B cell (primary cell): ENCODE results near the gene ZP1. TPM values are rescaled to one million over a fixed set of nuclear protein-coding genes. Genes with fewer than 3 reads are reported as not detected.

Experiments
- ATAC-seq: fragments of 200-7000 bp; cut with Tn5 transposase; one replicate; pipeline ENCODE4 v1.10.0; 2021; ENCODE audit warnings: low read depth, mild to moderate bottlenecking, moderate number of reproducible peaks, moderate library complexity
- CTCF ChIA-PET: fragments of 350-600 bp; sonication (Branson Sonifier 250); formaldehyde crosslinking; loops from one replicate; lab custom pipeline; 2021; ENCODE audit warnings: antibody characterized with exemption, inconsistent platforms; lab: Charles Lee
- POLR2A ChIA-PET: fragments of 350-600 bp; sonication (Branson Sonifier 250); formaldehyde crosslinking; loops from one replicate; lab custom pipeline; 2021; ENCODE audit warnings: antibody characterized with exemption; lab: Charles Lee
- DNase-seq: peaks from one replicate; pipeline ENCODE4 v3.0.0; 2013
- H2AFZ ChIP-seq: 2 replicates; pipeline ENCODE4 v1.6.1; 2012; ENCODE audit warnings: mild to moderate bottlenecking, low read depth, low read length; ENCODE audit not compliant: insufficient read depth, poor library complexity, severe bottlenecking
- H3K27ac ChIP-seq, 2 donors: 1 replicate in 1 of 2; 2 replicates in 1 of 2; pipeline ENCODE4 v1.5.1; 2012 to 2013; ENCODE audit warnings: low read length in 2 of 2, mild to moderate bottlenecking in 2 of 2, moderate library complexity in 1 of 2
- H3K27me3 ChIP-seq, 4 experiments: fragments of 200-600 bp in 1 of 4; sonication (generic) in 1 of 4; replicated peaks in 1 of 4; 1 replicate in 2 of 4; 2 replicates in 2 of 4; pipeline versions ENCODE4 v1.6.1 to v1.7.0; 2013 to 2016; ENCODE audit warnings: low read length in 3 of 4, mild to moderate bottlenecking in 2 of 4, mixed read lengths in 1 of 4, moderate library complexity in 1 of 4; ENCODE audit not compliant: insufficient read depth in 4 of 4, control insufficient read depth in 3 of 4; ENCODE audit errors: control extremely low read depth in 1 of 4
- H3K36me3 ChIP-seq, 2 experiments: replicated peaks in 1 of 2; 1 replicate in 1 of 2; 2 replicates in 1 of 2; pipeline versions ENCODE4 v1.6.1 to v1.7.1; 2013; ENCODE audit warnings: low read length in 1 of 2; ENCODE audit not compliant: insufficient read depth in 2 of 2, control insufficient read depth in 1 of 2; ENCODE audit errors: control extremely low read depth in 1 of 2, extremely low read depth in 1 of 2
- H3K4me1 ChIP-seq, 2 donors: fragments of 200-600 bp in 1 of 2; sonication (generic) in 1 of 2; 1 replicate in 1 of 2; 2 replicates in 1 of 2; pipeline versions ENCODE4 v1.5.1 to v1.6.1; 2013 to 2017; ENCODE audit warnings: low read length in 2 of 2; ENCODE audit not compliant: control insufficient read depth in 2 of 2, insufficient read depth in 2 of 2
- H3K4me2 ChIP-seq: replicated peaks from 2 replicates; pipeline ENCODE3; 2012; ENCODE audit warnings: mild to moderate bottlenecking, low read depth, low read length; ENCODE audit not compliant: poor library complexity, severe bottlenecking
- H3K4me3 ChIP-seq, 5 experiments: fragments of 200-600 bp in 1 of 5; sonication (generic) in 1 of 5; 1 replicate in 3 of 5; 2 replicates in 2 of 5; pipeline versions ENCODE4 v1.5.1 to v1.7.0; 2011 to 2016; ENCODE audit warnings: low read length in 4 of 5, mild to moderate bottlenecking in 4 of 5, low read depth in 2 of 5, control low read depth in 1 of 5, moderate library complexity in 1 of 5; ENCODE audit not compliant: insufficient read depth in 1 of 5; ENCODE audit errors: control extremely low read depth in 1 of 5, extremely low read depth in 1 of 5
- H3K79me2 ChIP-seq: fragments of 200-600 bp; sonication (generic); one replicate; pipeline ENCODE4 v1.6.0; 2016; ENCODE audit warnings: low read length; ENCODE audit not compliant: control insufficient read depth, insufficient read depth
- H3K9ac ChIP-seq: fragments of 200-600 bp; sonication (generic); 2 replicates; pipeline ENCODE4 v1.6.1; 2017; ENCODE audit warnings: mild to moderate bottlenecking, low read length, moderate library complexity
- H3K9me3 ChIP-seq, 3 donors: one replicate each; pipeline versions ENCODE4 v1.6.1 to v1.7.1; 2013; ENCODE audit warnings: low read length in 2 of 3; ENCODE audit not compliant: control insufficient read depth in 2 of 3, insufficient read depth in 1 of 3; ENCODE audit errors: control extremely low read depth in 1 of 3
- H4K20me1 ChIP-seq: 2 replicates; pipeline ENCODE4 v1.6.0; 2012; ENCODE audit warnings: mild to moderate bottlenecking, low read length; ENCODE audit not compliant: insufficient read depth, control insufficient read depth, poor library complexity, severe bottlenecking
- H3K27ac Mint-ChIP-seq: one replicate; pipeline ENCODE4 v1.8.0; 2021; ENCODE audit warnings: mixed read lengths
- H3K27me3 Mint-ChIP-seq: one replicate; pipeline ENCODE4 v1.8.0; 2021; ENCODE audit warnings: mixed read lengths
- H3K4me1 Mint-ChIP-seq: one replicate; pipeline ENCODE4 v1.8.0; 2021; ENCODE audit warnings: mixed read lengths
- H3K4me3 Mint-ChIP-seq: one replicate; pipeline ENCODE4 v1.8.0; 2021; ENCODE audit warnings: mixed read lengths
- H3K9me3 Mint-ChIP-seq: one replicate; pipeline ENCODE4 v1.8.0; 2022; ENCODE audit warnings: mixed read lengths; ENCODE audit not compliant: insufficient read depth
- CTCF ChIP-seq: fragments of 200-600 bp; IDR thresholded peaks from one replicate; pipeline ENCODE4 v1.8.0; 2022; ENCODE audit warnings: antibody characterized with exemption, mild to moderate bottlenecking
- EZH2 ChIP-seq: IDR thresholded peaks from 2 replicates; pipeline ENCODE4 v1.6.1; 2012; ENCODE audit warnings: borderline replicate concordance, low read depth, mild to moderate bottlenecking, moderate library complexity, low read length; ENCODE audit not compliant: insufficient read depth, poor library complexity, severe bottlenecking
- WGBS: methylation state at CpG from one replicate; pipeline ENCODE4 v1.1.5; 2013; ENCODE audit warnings: missing lambda C conversion rate; ENCODE audit not compliant: insufficient coverage; 5-methylcytosine and 5-hydroxymethylcytosine counted together
- intact Hi-C: fragments of 100-400 bp; cut with micrococcal nuclease; formaldehyde crosslinking; loops from one replicate; pipeline ENCODE4 v1.10.0; 2022
- polyA plus RNA-seq: library from polyadenylated mRNA; depleted of rRNA; stranded (reverse); fragments of >200 nt; gene quantifications from 2 replicates; pipeline ENCODE4 v1.2.3, GENCODE V29; 2012
- total RNA-seq, 2 donors: library from RNA; stranded (reverse); fragments of 120-200 nt in 1 of 2; gene quantifications; 1 replicate in 1 of 2; 2 replicates in 1 of 2; pipeline versions ENCODE4 v1.2.3 to v1.2.4, GENCODE V29; 2013 to 2022

ZP1 gene
- total and polyA plus RNA-seq, 2 donors (not counting 1 experiment from before 2014, with no cell fraction given), result 0.06 TPM; not detected in 1

GRCh38 chr11:60859616-60860250, 7.6 kb upstream of the ZP1 start:
- intact Hi-C loops, result no loop called here
- ATAC-seq (no peak), DNase-seq (no peak)
- Histone ChIP-seq H3K79me2 (no peaks in the 10 kb centered on the region), H3K36me3 (no peaks in the 10 kb centered on the region), H4K20me1 (no peaks in the 10 kb centered on the region), H2AFZ (no peak overlapping the region), H3K4me2 (no peak overlapping the region), H3K27ac (no peak overlapping the region), H3K9ac (no peak overlapping the region), H3K4me1 (peaks cover 4 to 7% of the 10 kb centered on the region in 2 donors), H3K9me3 (no peaks in the 10 kb centered on the region), H3K4me3 (no peak overlapping the region), H3K27me3 (peaks cover 0 to 3% (median 0%) of the 10 kb centered on the region in 4 experiments)
- no peaks in the 10 kb centered on the region for H3K9me3 Mint-ChIP-seq
- POLR2A ChIA-PET, result no interaction called here
- no peak overlapping the region for H3K4me3 Mint-ChIP-seq
- TF ChIP-seq EZH2, result no peak
- TF ChIP-seq CTCF, result no peak
- H3K27ac Mint-ChIP-seq, result no peak overlapping the region
- peaks cover 9% of the 10 kb centered on the region for H3K4me1 Mint-ChIP-seq
- CTCF ChIA-PET, result no interaction called here
- H3K27me3 Mint-ChIP-seq, result no peaks in the 10 kb centered on the region
- 81% methylated on average over 10 of the region's 15 CpGs for WGBS

DNA sequence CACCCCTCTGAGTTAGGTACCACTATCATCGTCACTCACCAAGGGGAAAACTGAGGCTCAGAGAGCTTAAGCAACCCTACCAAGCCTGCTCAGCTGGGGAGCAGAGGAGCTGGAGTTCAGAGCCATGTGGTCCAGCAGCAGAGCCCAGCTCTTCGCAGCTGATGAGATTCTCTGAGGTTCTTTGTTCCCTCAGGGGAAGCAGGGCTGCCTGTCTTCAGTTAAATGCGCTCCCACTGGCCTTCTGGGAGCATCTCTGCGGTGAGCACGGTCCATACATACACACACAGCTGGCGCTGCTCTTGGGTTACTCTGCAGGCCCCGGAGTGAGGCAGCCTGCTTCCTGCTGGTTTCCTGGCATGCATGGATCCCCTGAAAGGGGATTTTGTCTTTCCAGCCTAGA, 6.4 kb upstream of the ZP1 start:
- CTCF ChIA-PET, result no interaction called here
- Histone ChIP-seq H3K9me3 (no peaks in the 10 kb centered on the region), H3K79me2 (no peaks in the 10 kb centered on the region), H3K27ac (no peak overlapping the region), H3K4me3 (no peak overlapping the region), H2AFZ (no peak overlapping the region), H3K4me2 (no peak overlapping the region), H3K4me1 (peaks cover 4 to 7% of the 10 kb centered on the region in 2 donors), H4K20me1 (no peaks in the 10 kb centered on the region), H3K9ac (no peak overlapping the region), H3K36me3 (no peaks in the 10 kb centered on the region), H3K27me3 (peaks cover 0 to 3% (median 0%) of the 10 kb centered on the region in 4 experiments)
- Mint-ChIP-seq H3K4me1 (peaks cover 8% of the 10 kb centered on the region), H3K9me3 (no peaks in the 10 kb centered on the region), H3K4me3 (no peak overlapping the region), H3K27ac (no peak overlapping the region), H3K27me3 (no peaks in the 10 kb centered on the region)
- no peak for TF ChIP-seq CTCF
- no peak for TF ChIP-seq EZH2
- intact Hi-C loops, result no loop called here
- ATAC-seq (no peak), DNase-seq (no peak)
- WGBS, result 5% methylated on average over 6 of the region's 7 CpGs
- POLR2A ChIA-PET, result interaction anchor here (0.6 kb wide), 1 partner anchor 39 kb away, joined by 3 read pairs; no protein-coding TSS in a partner anchor
